22Rv1 (cell line): ENCODE measurements around the gene OAT.

Source experiments
- H3K27ac ChIP-seq: fragments of 450-650 bp; 2 replicates; pipeline ENCODE4 v1.5.1; 2017
- CTCF ChIP-seq: fragments of 450-650 bp; IDR thresholded peaks from 2 replicates; pipeline ENCODE4 v1.5.1; 2017; ENCODE audit warnings: mild to moderate bottlenecking
- ZFX ChIP-seq: fragments of 450-650 bp; IDR thresholded peaks from 2 replicates; pipeline ENCODE4 v1.6.1; 2017; ENCODE audit warnings: antibody characterized with exemption, borderline replicate concordance

OAT gene

GRCh38 chr10:124369066-124369465 is 49.7 kb downstream of the OAT start:
- TF ChIP-seq ZFX (no peak), CTCF (no peak)
- no peak overlapping the region for H3K27ac ChIP-seq

GRCh38 chr10:124367936-124368335 is 50.8 kb downstream of the OAT start:
- H3K27ac ChIP-seq: no peak overlapping the region
- TF ChIP-seq CTCF (no peak), ZFX (no peak)

GRCh38 chr10:124367414-124367813 is 51.3 kb downstream of the OAT start:
- TF ChIP-seq CTCF (no peak), ZFX (no peak)
- no peak overlapping the region for H3K27ac ChIP-seq

- TF ChIP-seq CTCF (no peak), ZFX (no peak)
Observed at GRCh38 chr10:124366825-124367224, 51.9 kb downstream of the OAT start.

GRCh38 chr10:124366343-124366742 is 52.4 kb downstream of the OAT start:
- TF ChIP-seq CTCF (no peak), ZFX (no peak)
- no peak overlapping the region for H3K27ac ChIP-seq

More at GRCh38 chr10:124366825-124367224, 51.9 kb downstream of the OAT start:
- no peak overlapping the region for H3K27ac ChIP-seq

- no peak overlapping the region for H3K27ac ChIP-seq
Observed at GRCh38 chr10:124364674-124365073, 54.0 kb downstream of the OAT start.

DNA sequence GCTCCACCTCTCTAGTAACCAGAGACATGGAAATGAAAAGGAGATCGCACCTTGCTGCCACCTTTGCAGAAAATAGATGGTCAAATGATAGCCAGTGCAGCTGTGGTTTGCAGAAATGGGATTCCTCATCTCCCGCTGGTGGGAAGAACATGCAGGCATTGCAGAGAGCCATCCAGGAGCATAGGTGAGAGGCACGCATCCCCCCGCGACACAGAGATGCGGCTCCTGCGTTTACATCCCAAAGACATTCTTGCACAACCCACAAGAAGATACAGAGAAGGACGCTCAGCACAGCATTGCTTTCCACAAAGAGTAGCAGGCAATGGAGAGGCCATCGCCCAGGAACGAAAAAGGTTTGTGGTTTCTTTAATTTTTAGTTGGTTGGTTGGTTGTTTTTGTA is 56.2 kb downstream of the OAT start:
- no peak overlapping the region for H3K27ac ChIP-seq
- TF ChIP-seq ZFX: no peak
- TF ChIP-seq CTCF: no peak

More at GRCh38 chr10:124364674-124365073, 54.0 kb downstream of the OAT start:
- no peak for TF ChIP-seq CTCF
- TF ChIP-seq ZFX: no peak
